Colonic mucosa (tissue), 4 donors: Measurements from ENCODE around the gene TUBB. TPM values are rescaled to one million over a fixed set of nuclear protein-coding genes. Genes with fewer than 3 reads are reported as not detected.

Experiments
- DNase-seq: peaks from one replicate; pipeline ENCODE4 v3.0.0-alpha.2; 2020
- H3K27ac ChIP-seq: fragments of 200-600 bp; one replicate; pipeline ENCODE4 v1.8.0; 2021
- H3K27me3 ChIP-seq: fragments of 200-600 bp; one replicate; pipeline ENCODE4 v1.8.0; 2021
- H3K36me3 ChIP-seq: fragments of 200-600 bp; one replicate; pipeline ENCODE4 v1.8.0; 2021
- H3K4me1 ChIP-seq: fragments of 200-600 bp; one replicate; pipeline ENCODE4 v1.8.0; 2021; ENCODE audit warnings: mild to moderate bottlenecking
- H3K4me3 ChIP-seq: fragments of 200-600 bp; one replicate; pipeline ENCODE4 v1.8.0; 2021
- H3K9ac ChIP-seq, 2 donors: one replicate each; pipeline ENCODE4 v1.7.0; 2013; ENCODE audit warnings: control low read depth in 2 of 2, low read depth in 2 of 2, low read length in 2 of 2
- H3K9me3 ChIP-seq: fragments of 200-600 bp; one replicate; pipeline ENCODE4 v1.8.0; 2021
- CTCF ChIP-seq: fragments of 200-600 bp; IDR thresholded peaks from one replicate; pipeline ENCODE4 v1.8.0; 2022; ENCODE audit warnings: antibody characterized with exemption, mild to moderate bottlenecking
- intact Hi-C: fragments of 100-400 bp; cut with DNase I; formaldehyde crosslinking; loops from one replicate; pipeline ENCODE4 v1.14.1; 2022
- total RNA-seq, 2 donors: library from RNA; stranded (reverse); fragmentation: NEBNext Ultra II Directional in 1 of 2; extraction: Animal tissue kit (Norgen Biotek cat#: 25700) in 1 of 2; gene quantifications; one replicate each; pipeline ENCODE4 v1.2.1, GENCODE V29; 2021
- donor health status: healthy.
- donor health status: DM: no; HTN: no; CAD: no.
- donor health status: DM: no; HTN: no; CAD: no.

Gene TUBB
- total RNA-seq, 2 donors from 2014 or later = 213 to 605 TPM

GRCh38 chr6:30709101-30709868 is 10.9 kb upstream of the TUBB start:
- Histone ChIP-seq H3K36me3 (no peaks in the 10 kb centered on the region), H3K9ac (no peak overlapping the region), H3K9me3 (no peaks in the 10 kb centered on the region), H3K27me3 (no peaks in the 10 kb centered on the region), H3K4me1 (no peaks in the 10 kb centered on the region), H3K27ac (no peak overlapping the region), H3K4me3 (no peak overlapping the region)
- TF ChIP-seq CTCF = no peak
- intact Hi-C loops = no loop called here
- DNase-seq = no peak

GRCh38 chr6:30711758-30712380 is 8.3 kb upstream of the TUBB start:
- TF ChIP-seq CTCF = no peak
- Histone ChIP-seq H3K4me3 (no peak overlapping the region), H3K27me3 (no peaks in the 10 kb centered on the region), H3K4me1 (peaks cover 7% of the 10 kb centered on the region), H3K36me3 (no peaks in the 10 kb centered on the region), H3K9ac (no peak overlapping the region), H3K27ac (no peak overlapping the region), H3K9me3 (no peaks in the 10 kb centered on the region)
- DNase-seq = no peak
- intact Hi-C loops = no loop called here

DNA sequence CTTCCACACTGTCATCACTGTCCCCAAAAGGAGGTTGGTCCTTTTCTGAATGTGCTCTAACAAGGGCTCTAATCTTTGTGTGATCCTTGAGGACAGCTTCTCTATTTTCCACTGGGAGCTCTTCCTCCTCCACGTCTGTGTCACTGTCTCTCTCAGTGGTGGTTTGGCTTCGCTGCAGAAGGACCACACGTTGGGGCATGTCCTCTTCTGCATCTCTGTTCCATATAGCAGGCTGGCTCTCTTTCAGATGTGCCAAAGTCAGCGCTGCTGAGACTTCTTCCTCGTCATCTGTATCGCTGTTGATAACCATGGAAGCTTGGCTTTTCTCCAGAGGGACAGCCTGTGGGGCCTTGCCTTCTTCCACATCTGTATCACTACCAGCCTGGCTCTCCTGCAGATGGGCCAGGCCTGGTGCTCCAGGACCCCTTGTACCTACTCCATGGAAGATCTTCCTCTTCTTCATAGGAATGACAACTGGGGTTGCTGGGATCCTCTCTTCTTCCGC is 7.7 kb upstream of the TUBB start:
- intact Hi-C loops = no loop called here
- Histone ChIP-seq H3K27me3 (no peaks in the 10 kb centered on the region), H3K36me3 (no peaks in the 10 kb centered on the region), H3K4me1 (peaks cover 7% of the 10 kb centered on the region), H3K27ac (no peak overlapping the region), H3K4me3 (no peak overlapping the region), H3K9me3 (no peaks in the 10 kb centered on the region), H3K9ac (no peak overlapping the region)
- TF ChIP-seq CTCF = no peak
- DNase-seq = no peak

DNA sequence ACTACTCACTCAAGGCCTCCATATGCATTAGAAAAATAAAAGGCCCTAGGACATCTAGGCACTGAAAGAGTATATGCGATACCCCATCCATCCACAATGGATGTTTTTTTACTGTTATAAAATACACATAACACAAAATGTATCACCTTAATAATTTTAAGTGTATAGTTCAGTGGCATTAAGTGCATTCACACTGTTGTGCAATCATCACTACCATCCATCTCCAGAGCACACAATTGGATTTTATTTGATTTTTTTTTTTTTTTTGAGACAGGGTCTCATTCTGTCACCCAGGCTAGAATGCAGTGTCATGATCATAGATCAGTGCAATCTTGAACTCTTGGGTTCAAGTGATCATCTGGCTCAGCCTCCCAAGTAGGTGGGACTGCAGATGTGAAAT is 5.9 kb upstream of the TUBB start:
- H3K9ac ChIP-seq = no peak overlapping the region
- no peaks in the 10 kb centered on the region for H3K27me3 ChIP-seq
- no peak for TF ChIP-seq CTCF
- no peaks in the 10 kb centered on the region for H3K9me3 ChIP-seq
- H3K4me1 ChIP-seq = peaks cover 7% of the 10 kb centered on the region
- H3K27ac ChIP-seq = no peak overlapping the region
- no peaks in the 10 kb centered on the region for H3K36me3 ChIP-seq
- DNase-seq = no peak
- intact Hi-C loops = no loop called here
- H3K4me3 ChIP-seq = no peak overlapping the region

GRCh38 chr6:30716879-30717128 is 3.3 kb upstream of the TUBB start:
- H3K4me3 ChIP-seq = peak overlapping the region; percentile 56
- intact Hi-C loops = loop anchor here (2.0 kb wide), 1 partner anchor 26 kb away; the partner anchor contains the start of gene NRM
- no peaks in the 10 kb centered on the region for H3K9me3 ChIP-seq
- TF ChIP-seq CTCF = no peak
- H3K27ac ChIP-seq = peak overlapping the region; percentile 78
- no peaks in the 10 kb centered on the region for H3K36me3 ChIP-seq
- no peaks in the 10 kb centered on the region for H3K27me3 ChIP-seq
- no peak for DNase-seq
- peak overlapping the region; percentile 83 to 84 for H3K9ac ChIP-seq
- H3K4me1 ChIP-seq = peaks cover 7% of the 10 kb centered on the region
